Measurements from ENCODE around the gene CLCA2.
"Not testable (repeated sequence)": the region's sequence is repeated elsewhere in the genome, so short reads cannot be mapped to it uniquely, and the experiment has no call there.

CLCA2 gene

DNA sequence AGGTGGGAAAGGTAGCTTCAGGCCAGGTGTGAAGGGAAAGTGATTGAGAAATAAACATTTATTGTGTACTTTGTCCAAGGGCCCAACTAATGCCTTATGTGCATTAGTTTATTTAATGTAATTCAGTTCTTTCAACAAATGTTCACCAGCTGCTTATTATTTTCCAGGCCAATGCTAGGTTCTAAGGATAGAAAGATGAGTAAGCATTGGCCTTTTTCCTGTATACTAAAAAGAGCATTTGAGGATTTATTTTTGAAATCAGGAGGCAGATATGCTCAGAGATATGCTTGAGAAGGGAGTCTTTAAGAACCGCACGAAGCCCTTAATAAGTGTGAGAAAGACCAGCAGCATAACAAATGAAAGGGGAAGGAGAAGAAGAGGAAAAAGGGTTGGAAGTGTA lies 76.7 kb downstream of the CLCA2 start:
- DNase-seq = no peak
- H3K36me3 Mint-ChIP-seq (ENCODE audit: insufficient read depth) = peaks cover 13% of the 10 kb centered on the region
- ATAC-seq (replicated peaks) = no peak
- H3K27me3 Mint-ChIP-seq = peaks cover 15 to 59% of the 10 kb centered on the region in 2 donors
- no peak overlapping the region for H3K27ac Mint-ChIP-seq
- no peak overlapping the region for H3K4me3 Mint-ChIP-seq
- H3K4me1 Mint-ChIP-seq (ENCODE audit: low read depth in 2 of 2) = peaks cover 0 to 5% of the 10 kb centered on the region in 2 donors
- no peaks in the 10 kb centered on the region for H3K9me3 Mint-ChIP-seq

DNA sequence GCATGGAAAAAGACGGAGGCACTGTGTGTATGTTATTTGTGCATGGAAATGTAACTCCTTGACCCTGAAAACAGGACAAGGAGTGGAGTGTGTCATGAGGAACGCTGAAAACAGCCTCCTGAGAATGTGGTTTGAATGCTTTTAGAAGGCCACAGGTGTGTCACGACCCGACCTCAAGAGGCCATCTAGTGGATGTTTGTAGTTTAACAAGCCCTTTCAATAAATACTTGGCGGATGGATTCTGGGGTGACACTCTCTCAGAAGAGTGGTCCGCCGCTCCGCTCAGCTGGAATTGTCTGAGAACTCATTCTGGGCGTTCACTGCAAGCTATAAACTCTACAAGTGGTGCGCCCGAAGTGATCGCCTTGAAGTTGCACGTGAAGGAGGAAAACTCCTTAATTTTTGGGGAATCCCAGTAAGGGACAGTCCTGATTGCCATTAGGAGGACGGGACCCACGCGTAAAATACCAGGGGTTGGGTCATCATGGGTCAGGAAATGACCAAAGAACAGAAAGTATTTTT lies 78.2 kb downstream of the CLCA2 start:
- not testable (repeated sequence) for H3K9me3 Mint-ChIP-seq; H3K4me1 Mint-ChIP-seq (ENCODE audit: low read depth in 2 of 2)
- DNase-seq (peak; percentile 24 to 36 (median 29)), ATAC-seq (replicated peaks) (peak; percentile 84)
- H3K27me3 Mint-ChIP-seq = peaks cover 15 to 49% of the 10 kb centered on the region in 2 donors
- peaks cover 13% of the 10 kb centered on the region for H3K36me3 Mint-ChIP-seq (ENCODE audit: insufficient read depth)
- peak overlapping the region; percentile 77 to 87 for H3K4me3 Mint-ChIP-seq
- peak overlapping the region; percentile 32 to 60 for H3K27ac Mint-ChIP-seq

DNA sequence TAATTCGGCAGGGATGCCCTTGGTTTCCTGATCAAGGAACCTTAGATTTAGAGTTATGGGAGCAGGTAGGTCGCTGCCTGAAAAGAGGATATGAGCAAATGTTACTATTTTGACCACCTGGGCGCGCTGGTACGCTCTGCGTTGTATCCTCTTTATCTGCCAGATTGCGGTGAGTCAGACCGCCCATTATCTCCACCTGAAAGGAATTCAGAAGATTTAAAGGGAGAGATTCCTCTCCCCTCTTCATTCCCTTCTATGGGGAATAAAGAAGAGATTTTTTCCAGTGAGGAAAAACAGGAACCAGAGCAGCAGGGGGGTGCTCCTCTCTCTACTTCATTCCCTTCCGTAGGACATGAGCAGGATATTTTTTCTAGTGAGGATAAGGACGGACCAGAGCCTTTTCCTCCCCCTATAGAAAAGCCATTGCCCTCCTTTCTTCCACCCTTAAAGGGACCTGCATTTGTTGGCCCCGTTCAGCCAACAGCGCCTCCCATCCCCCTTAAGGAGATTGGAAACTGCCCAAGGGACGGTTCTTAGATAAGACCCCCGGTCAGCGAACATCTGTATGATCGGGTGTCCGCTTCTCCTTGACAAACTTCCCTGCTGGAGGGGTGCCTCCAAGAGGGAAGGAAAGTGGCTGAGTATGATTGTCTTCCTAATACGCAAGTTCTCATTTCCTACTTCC lies 78.9 kb downstream of the CLCA2 start:
- DNase-seq (no peak), ATAC-seq (replicated peaks) (peak; percentile 41)
- Mint-ChIP-seq H3K4me1 (ENCODE audit: low read depth in 2 of 2) (peaks cover 3 to 7% of the 10 kb centered on the region in 2 donors), H3K27ac (peak overlapping the region in 1 of 2 donors; percentile 60), H3K36me3 (ENCODE audit: insufficient read depth) (peaks cover 10% of the 10 kb centered on the region), H3K27me3 (peaks cover 15 to 51% of the 10 kb centered on the region in 2 donors), H3K9me3 (no peaks in the 10 kb centered on the region), H3K4me3 (peak overlapping the region; percentile 77 to 87)

DNA sequence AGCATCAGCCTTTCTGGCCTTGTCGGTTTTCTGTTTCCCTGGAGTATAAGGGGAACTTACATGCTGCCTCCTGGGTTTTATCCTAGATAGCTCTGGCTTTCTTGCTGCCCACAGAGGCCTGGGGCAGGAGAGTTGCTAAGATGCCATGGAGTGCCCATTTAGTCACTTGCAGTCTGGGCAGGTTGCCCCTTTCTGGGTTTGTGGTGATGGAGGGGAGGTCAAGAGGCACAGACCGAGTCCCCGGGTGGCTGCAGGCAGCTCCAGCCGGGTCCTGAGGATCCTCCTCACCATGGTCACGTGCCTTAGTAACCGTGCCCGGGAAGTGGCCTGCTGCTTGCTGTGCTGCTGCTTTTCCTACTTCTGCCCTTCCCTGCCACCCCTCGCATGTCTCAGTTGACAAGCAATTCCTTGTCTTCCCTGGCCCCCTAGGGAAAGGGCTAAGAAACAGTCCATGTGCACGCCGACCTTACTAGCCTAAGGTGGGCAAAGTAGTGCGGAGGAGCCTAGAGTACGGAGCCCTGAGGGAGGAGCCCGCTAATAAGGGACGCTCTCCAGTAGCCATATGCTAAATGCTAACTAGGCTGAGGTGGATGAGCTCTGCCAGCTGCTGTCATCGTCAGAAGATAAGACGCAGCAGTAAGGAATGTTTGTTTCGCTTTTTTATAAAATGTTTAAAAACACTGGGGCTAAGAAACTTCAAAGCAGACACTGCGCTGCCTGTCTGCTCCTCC lies 79.6 kb downstream of the CLCA2 start:
- peaks cover 10% of the 10 kb centered on the region for H3K36me3 Mint-ChIP-seq (ENCODE audit: insufficient read depth)
- no peak overlapping the region for H3K27ac Mint-ChIP-seq
- DNase-seq (no peak), ATAC-seq (replicated peaks) (no peak)
- peak overlapping the region in 1 of 2 donors; percentile 5 for H3K4me3 Mint-ChIP-seq
- peaks cover 11 to 48% of the 10 kb centered on the region in 2 donors for H3K27me3 Mint-ChIP-seq
- H3K9me3 Mint-ChIP-seq = no peaks in the 10 kb centered on the region
- peaks cover 4 to 7% of the 10 kb centered on the region in 2 donors for H3K4me1 Mint-ChIP-seq (ENCODE audit: low read depth in 2 of 2)

DNA sequence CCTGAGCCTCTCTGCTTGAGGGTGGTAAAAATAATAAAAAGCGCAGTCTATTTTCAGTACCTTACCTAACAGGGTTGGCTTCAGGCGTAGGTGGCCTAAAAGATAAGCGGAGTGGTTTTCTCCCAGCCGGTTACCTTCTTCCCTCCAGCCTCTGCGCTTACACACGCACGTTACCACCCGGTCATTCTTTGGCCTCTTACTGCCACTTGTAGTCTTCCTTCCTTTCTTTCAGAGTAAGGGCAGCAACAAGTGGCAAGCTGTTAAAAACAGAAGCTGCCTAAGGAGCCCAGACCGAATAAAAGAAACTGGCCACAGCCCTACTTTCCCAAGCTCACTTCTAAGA lies 80.1 kb downstream of the CLCA2 start:
- Mint-ChIP-seq H3K4me1 (ENCODE audit: low read depth in 2 of 2) (peaks cover 4 to 7% of the 10 kb centered on the region in 2 donors), H3K27ac (no peak overlapping the region), H3K27me3 (peaks cover 7 to 43% of the 10 kb centered on the region in 2 donors), H3K4me3 (no peak overlapping the region), H3K36me3 (ENCODE audit: insufficient read depth) (peaks cover 10% of the 10 kb centered on the region), H3K9me3 (no peaks in the 10 kb centered on the region)
- no peak for DNase-seq
- no peak for ATAC-seq (replicated peaks)

DNA sequence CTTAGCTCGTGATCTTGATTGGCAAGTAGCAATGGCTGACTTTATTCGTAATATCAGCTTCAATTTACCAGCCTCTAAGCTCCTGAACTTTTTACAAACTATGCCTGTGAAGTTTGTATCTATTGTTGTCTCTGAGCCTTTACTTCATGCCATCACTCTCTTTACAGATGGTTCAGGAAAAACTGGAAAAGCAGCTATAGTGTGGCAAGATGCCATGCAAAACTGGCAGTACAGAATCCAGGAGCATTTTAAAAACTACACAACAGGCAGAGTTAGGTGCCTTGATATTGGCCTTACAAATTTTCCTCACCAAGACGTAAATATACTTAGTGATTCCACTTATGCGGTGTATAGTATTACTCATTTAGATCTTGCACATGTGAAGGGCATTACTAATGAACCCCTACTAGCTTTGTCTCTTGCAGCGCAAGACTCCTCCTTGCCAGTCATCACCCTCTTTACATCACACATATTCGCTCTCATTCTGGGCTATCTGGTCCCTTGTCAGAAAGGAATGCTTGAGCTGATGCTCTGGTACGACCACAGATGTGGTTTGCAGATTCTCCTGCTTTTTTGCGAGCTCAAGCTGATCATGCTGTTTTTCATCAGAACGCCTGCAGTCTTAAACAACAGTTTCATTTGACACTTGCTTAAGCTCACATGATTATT lies 81.1 kb downstream of the CLCA2 start:
- no peak overlapping the region for H3K4me3 Mint-ChIP-seq
- peaks cover 4 to 7% of the 10 kb centered on the region in 2 donors for H3K4me1 Mint-ChIP-seq (ENCODE audit: low read depth in 2 of 2)
- H3K36me3 Mint-ChIP-seq (ENCODE audit: insufficient read depth) = peaks cover 10% of the 10 kb centered on the region
- H3K27ac Mint-ChIP-seq = no peak overlapping the region
- no peaks in the 10 kb centered on the region for H3K9me3 Mint-ChIP-seq
- H3K27me3 Mint-ChIP-seq = peaks cover 16 to 43% of the 10 kb centered on the region in 2 donors
- DNase-seq (no peak), ATAC-seq (replicated peaks) (no peak)

DNA sequence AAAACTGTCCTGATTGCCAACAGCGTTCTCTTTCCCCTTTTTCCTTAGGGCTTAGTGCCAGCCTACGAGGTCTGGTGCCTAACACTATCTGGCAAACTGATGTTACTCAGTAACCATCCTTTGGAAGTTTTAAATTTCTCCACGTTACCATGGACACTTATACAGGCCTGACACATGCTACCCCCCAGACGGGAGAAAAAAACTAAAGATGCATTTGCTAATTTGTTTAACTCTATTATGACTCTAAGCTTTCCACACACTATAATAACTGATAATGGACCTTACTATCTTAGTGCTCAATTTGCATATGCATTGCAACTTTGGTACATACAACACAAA lies 81.6 kb downstream of the CLCA2 start:
- no peak for DNase-seq
- Mint-ChIP-seq H3K4me1 (ENCODE audit: low read depth in 2 of 2) (peaks cover 4 to 7% of the 10 kb centered on the region in 2 donors), H3K27me3 (peaks cover 16 to 43% of the 10 kb centered on the region in 2 donors), H3K27ac (no peak overlapping the region), H3K4me3 (no peak overlapping the region), H3K36me3 (ENCODE audit: insufficient read depth) (peaks cover 10% of the 10 kb centered on the region), H3K9me3 (no peaks in the 10 kb centered on the region)
- no peak for ATAC-seq (replicated peaks)

Measured in effector memory CD8-positive, alpha-beta T cell (primary cell).